GM12878 (cell line): ENCODE measurements around the gene SETBP1. TPM values are rescaled to one million over a fixed set of nuclear protein-coding genes. Genes with fewer than 3 reads are reported as not detected.

Experiments
- ATAC-seq: fragments of 200-7000 bp; cut with Tn5 transposase; 3 replicates; pipeline ENCODE4 v1.9.1; 2020; ENCODE audit warnings: mild to moderate bottlenecking, moderate library complexity
- BruUV-seq: library from RNA; stranded (reverse); fragments of 400-500 nt; replicated peaks from 2 replicates; lab custom pipeline; 2021; lab: Mats Ljungman, UMichigan
- CTCF ChIA-PET: fragments of 300-600 bp; sonication (Branson Sonifier 250); formaldehyde crosslinking; extraction: SDS; loops from one replicate; lab custom pipeline; 2021; ENCODE audit warnings: inconsistent platforms; lab: Yijun Ruan, JAX
- POLR2A ChIA-PET: fragments of 350-600 bp; formaldehyde crosslinking; extraction: SDS; loops from one replicate; lab custom pipeline; 2021; ENCODE audit warnings: inconsistent platforms; lab: Charles Lee
- RAD21 ChIA-PET: fragments of 300-600 bp; sonication (Branson Sonifier 250); formaldehyde crosslinking; loops from one replicate; lab custom pipeline; 2023; ENCODE audit warnings: antibody characterized with exemption; ENCODE audit not compliant: unreplicated experiment; lab: Charles Lee
- SMC1A ChIA-PET: fragments of 300-600 bp; sonication (Branson Sonifier 250); formaldehyde crosslinking; loops from one replicate; lab custom pipeline; 2023; ENCODE audit not compliant: unreplicated experiment, uncharacterized antibody; lab: Charles Lee
- DNase-seq: peaks from one replicate; pipeline ENCODE4 v3.0.0-alpha.2; 2011; ENCODE audit warnings: low read depth, low spot score
- FAIRE-seq: peaks from 3 replicates; lab custom pipeline; 2011; peaks lifted over from hg19 to GRCh38; lab: Jason Lieb, UNC
- H2AFZ ChIP-seq: 2 replicates; pipeline ENCODE4 v1.6.0; 2011; ENCODE audit warnings: low read depth, low read length, control low read depth; ENCODE audit not compliant: control insufficient read depth
- H3K27ac ChIP-seq: 2 replicates; pipeline ENCODE4 v1.5.1; 2011; ENCODE audit warnings: control low read depth; ENCODE audit not compliant: control insufficient read depth, insufficient read depth
- H3K27me3 ChIP-seq, 2 experiments: replicated peaks in 1 of 2; 2 replicates each; pipeline versions ENCODE4 v1.6.0 to v1.6.1; 2011; ENCODE audit warnings: low read length in 1 of 2; ENCODE audit not compliant: control insufficient read depth in 2 of 2, insufficient read depth in 2 of 2
- H3K36me3 ChIP-seq, 2 experiments: 2 replicates each; pipeline ENCODE4 v1.5.1; 2011; ENCODE audit warnings: low read length in 1 of 2; ENCODE audit not compliant: control insufficient read depth in 2 of 2, insufficient read depth in 2 of 2
- H3K4me1 ChIP-seq: 2 replicates; pipeline ENCODE4 v1.6.1; 2011; ENCODE audit warnings: mild to moderate bottlenecking, low read length, moderate library complexity, mixed read lengths; ENCODE audit not compliant: control insufficient read depth, insufficient read depth
- H3K4me2 ChIP-seq: 2 replicates; pipeline ENCODE4 v1.6.0; 2011; ENCODE audit warnings: control low read depth; ENCODE audit not compliant: control insufficient read depth, insufficient read depth
- H3K4me3 ChIP-seq: fragments of 200-600 bp; sonication (generic); 2 replicates; pipeline ENCODE4 v1.5.1; 2016
- H3K79me2 ChIP-seq: 2 replicates; pipeline ENCODE4 v1.6.0; 2011; ENCODE audit warnings: low read length; ENCODE audit not compliant: control insufficient read depth, insufficient read depth
- H3K9ac ChIP-seq: 2 replicates; pipeline ENCODE4 v1.8.0; 2011; ENCODE audit warnings: low read length, control low read depth, mixed read lengths; ENCODE audit not compliant: control insufficient read depth, insufficient read depth
- H3K9me3 ChIP-seq: replicated peaks from 3 replicates; pipeline ENCODE4 v1.5.1; 2011; ENCODE audit warnings: mild to moderate bottlenecking, low read length; ENCODE audit not compliant: control insufficient read depth, insufficient read depth
- H4K20me1 ChIP-seq: 2 replicates; pipeline ENCODE4 v1.6.0; 2011; ENCODE audit not compliant: control insufficient read depth, insufficient read depth
- ASH2L ChIP-seq: fragments of 300-600, 200-600 bp; sonication (generic); IDR thresholded peaks from 2 replicates; pipeline ENCODE4 v1.6.1; 2017; ENCODE audit warnings: low read depth, mild to moderate bottlenecking, borderline replicate concordance
- ATF3 ChIP-seq: IDR thresholded peaks from 2 replicates; pipeline ENCODE4 v1.6.1; 2011; ENCODE audit warnings: low read depth, mild to moderate bottlenecking, low read length, moderate library complexity, borderline replicate concordance; ENCODE audit errors: extremely low read depth
- NR2C2 ChIP-seq: IDR thresholded peaks from 2 replicates; pipeline ENCODE4 v1.6.1; 2011; ENCODE audit warnings: borderline replicate concordance, low read depth; ENCODE audit not compliant: control insufficient read depth, insufficient read length
- PBX3 ChIP-seq: IDR thresholded peaks from 2 replicates; pipeline ENCODE4 v1.6.1; 2011; ENCODE audit warnings: mild to moderate bottlenecking, low read depth, low read length, moderate library complexity; ENCODE audit not compliant: insufficient replicate concordance
- RAD21 ChIP-seq: IDR thresholded peaks from 2 replicates; pipeline ENCODE4 v1.6.1; 2011; ENCODE audit warnings: mild to moderate bottlenecking, low read depth, low read length, moderate library complexity; ENCODE audit not compliant: insufficient read depth
- RCOR1 ChIP-seq: conservative IDR thresholded peaks from 2 replicates; pipeline ENCODE4 v1.6.1; 2012; ENCODE audit warnings: low read depth, low read length, improper control_type of control experiment
- RELB ChIP-seq: fragments of 450-650 bp; IDR thresholded peaks from 2 replicates; pipeline ENCODE4 v1.6.1; 2017; ENCODE audit warnings: low read depth, mild to moderate bottlenecking, moderate library complexity
- SMC3 ChIP-seq: IDR thresholded peaks from 2 replicates; pipeline ENCODE4 v1.6.1; 2011; ENCODE audit warnings: low read length, improper control_type of control experiment, borderline replicate concordance
- WRNIP1 ChIP-seq: IDR thresholded peaks from 2 replicates; pipeline ENCODE4 v1.6.1; 2011; ENCODE audit warnings: low read depth, low read length, improper control_type of control experiment, borderline replicate concordance
- ZBED1 ChIP-seq: IDR thresholded peaks from 2 replicates; pipeline ENCODE4 v1.6.1; 2016; ENCODE audit warnings: borderline replicate concordance
- ZZZ3 ChIP-seq: IDR thresholded peaks from 2 replicates; pipeline ENCODE4 v1.6.1; 2011; ENCODE audit warnings: low read depth; ENCODE audit not compliant: control insufficient read depth, insufficient read length
- WGBS: methylation state at CpG from one replicate; pipeline ENCODE4 v1.1.6; 2016; ENCODE audit warnings: low lambda C conversion rate; ENCODE audit not compliant: insufficient replicate concordance, insufficient coverage; ENCODE audit errors: missing lambda C conversion rate; 5-methylcytosine and 5-hydroxymethylcytosine counted together
- in situ Hi-C: fragments of 300-500 bp; cut with MboI; formaldehyde crosslinking; loops from 9 replicates; pipeline ENCODE4 v1.14.3; 2018; ENCODE audit warnings: mixed read lengths
- intact Hi-C: fragments of 100-400 bp; cut with micrococcal nuclease; formaldehyde crosslinking; loops from one replicate; pipeline ENCODE4 v1.14.2; 2022; ENCODE audit not compliant: unreplicated experiment
- polyA plus RNA-seq, 11 experiments: library from polyadenylated mRNA; depleted of rRNA in 4 of 11; unstranded in 6 of 11; stranded (reverse) in 5 of 11; fragments of >200 nt; fragmentation: Nextera tagmentation in 4 of 11; fragmentation: Illumina TruSeq in 1 of 11; extraction: Ambion mirVana in 4 of 11; extraction: Trizol in 1 of 11; gene quantifications; 1 replicate in 1 of 11; 2 replicates in 10 of 11; pipeline versions ENCODE4 v1.2.1 to v1.2.3, GENCODE V29; 2011 to 2016; ENCODE audit warnings: inconsistent platforms in 2 of 11, missing spikeins in 2 of 11, low read depth in 1 of 11
- total RNA-seq, 4 experiments: library from RNA; depleted of rRNA in 3 of 4; stranded (reverse); fragments of >200 nt in 3 of 4; fragmentation: Illumina TruSeq in 1 of 4; extraction: Trizol in 1 of 4; gene quantifications; 2 replicates each; pipeline versions ENCODE4 v1.2.1 to v1.2.3, GENCODE V29; 2013 to 2021

The SETBP1 gene
- total and polyA plus RNA-seq, 10 of the 15 experiments (the other 5 are each of a cell fraction or from before 2014, with no cell fraction given), result 0.99 to 29.7 (median 8.3) TPM

DNA sequence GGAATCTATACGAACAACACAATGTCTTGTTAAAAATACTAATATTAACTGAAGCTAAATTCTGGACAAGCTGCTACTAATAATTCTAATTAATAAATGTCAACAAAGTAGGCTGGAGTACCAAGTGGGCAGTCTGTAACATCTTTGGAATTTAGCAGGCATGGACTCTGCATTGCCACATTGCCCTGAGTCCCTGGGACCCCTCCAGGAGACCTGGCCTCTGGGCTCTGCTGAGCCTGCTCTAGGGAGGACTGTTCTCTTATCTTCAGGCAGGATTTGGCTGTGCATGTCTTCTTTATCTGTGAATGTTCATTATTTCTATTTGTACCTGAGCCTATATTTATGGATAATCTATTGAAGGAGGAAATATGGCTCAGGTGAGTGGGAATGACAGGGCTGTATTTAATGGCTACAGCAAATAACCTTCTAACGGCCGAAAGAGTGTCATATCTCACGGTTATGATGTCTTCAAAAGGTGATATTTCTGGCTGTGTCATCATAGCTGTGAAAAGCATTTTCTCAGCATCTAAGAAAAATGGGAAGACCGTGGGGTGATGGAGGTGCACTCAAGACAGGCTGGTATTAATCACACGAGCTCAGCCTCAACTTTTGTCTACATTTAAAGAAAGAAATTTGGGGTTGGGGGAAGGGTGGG lies 28.6 kb upstream of the SETBP1 start:
- intact Hi-C loops (no loop called here), in situ Hi-C loops (no loop called here)
- no TSS peak for BruUV-seq
- Histone ChIP-seq H3K4me3 (no peak overlapping the region), H3K9me3 (no peaks in the 10 kb centered on the region), H3K4me2 (no peak overlapping the region), H2AFZ (no peak overlapping the region), H3K36me3 (no peaks in the 10 kb centered on the region), H4K20me1 (no peaks in the 10 kb centered on the region), H3K27me3 (no peaks in the 10 kb centered on the region; a peak in 1 of 4 replicates), H3K4me1 (no peaks in the 10 kb centered on the region), H3K79me2 (no peaks in the 10 kb centered on the region), H3K9ac (no peak overlapping the region), H3K27ac (no peak overlapping the region)
- CTCF ChIA-PET, result no interaction called here
- POLR2A ChIA-PET, result interaction anchor here (0.9 kb wide), 1 partner anchor 9 kb away, joined by 3 read pairs; no protein-coding TSS in a partner anchor
- TF ChIP-seq RAD21 (no peak), SMC3 (no peak), WRNIP1 (no peak)
- no peak for DNase-seq
- no peak for ATAC-seq
- 34% methylated on average over 6 of the region's 6 CpGs for WGBS
- RAD21 ChIA-PET, result no interaction called here
- no peak for FAIRE-seq
- SMC1A ChIA-PET, result no interaction called here

DNA sequence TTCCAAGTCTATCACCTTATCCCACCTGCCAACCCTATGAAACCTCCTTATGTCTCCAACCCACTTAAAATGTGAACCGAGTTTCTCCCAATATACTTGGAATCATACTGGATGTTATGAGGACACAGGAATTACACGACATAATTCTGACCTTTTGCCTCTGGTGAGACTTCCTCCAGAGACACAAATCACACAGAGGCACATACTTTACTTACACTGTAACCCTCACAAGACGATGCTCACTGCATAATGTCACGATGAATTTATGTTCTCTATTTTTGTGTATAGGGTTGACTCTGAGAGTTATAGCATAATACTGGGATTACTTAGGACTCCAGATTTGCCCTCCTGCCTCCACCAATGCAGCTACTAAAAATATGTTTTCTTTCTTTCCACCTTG lies 28.0 kb upstream of the SETBP1 start:
- POLR2A ChIA-PET, result no interaction called here
- H3K4me3 ChIP-seq, result no peak overlapping the region
- TF ChIP-seq ASH2L, result no peak
- TF ChIP-seq ZZZ3, result no peak
- TF ChIP-seq SMC3, result no peak
- TF ChIP-seq PBX3, result no peak
- TF ChIP-seq ZBED1, result no peak
- no peak for TF ChIP-seq RELB
- no peak for TF ChIP-seq RCOR1
- TF ChIP-seq ATF3, result no peak
- no peak for TF ChIP-seq NR2C2
- TF ChIP-seq, all 136 proteins: peak for 0
- DNase-seq (no peak), FAIRE-seq (peak; percentile 27), ATAC-seq (no peak)
- no peak overlapping the region for H3K27ac ChIP-seq
- BruUV-seq, result no TSS peak
- no peaks in the 10 kb centered on the region; a peak in 1 of 4 replicates for H3K27me3 ChIP-seq
- in situ Hi-C loops (no loop called here), intact Hi-C loops (no loop called here)
- CTCF ChIA-PET, result interaction anchor here (1.0 kb wide), 1 partner anchor 9 kb away, joined by 3 read pairs; no protein-coding TSS in a partner anchor
- no peaks in the 10 kb centered on the region for H3K79me2 ChIP-seq
- no peak overlapping the region for H2AFZ ChIP-seq
- H3K36me3 ChIP-seq, result no peaks in the 10 kb centered on the region
- WGBS, result 47% methylated on average over 4 of the region's 4 CpGs
- no peaks in the 10 kb centered on the region for H4K20me1 ChIP-seq
- H3K4me2 ChIP-seq, result no peak overlapping the region
- H3K9me3 ChIP-seq, result no peaks in the 10 kb centered on the region
- RAD21 ChIA-PET, result no interaction called here
- H3K4me1 ChIP-seq, result no peaks in the 10 kb centered on the region
- H3K9ac ChIP-seq, result no peak overlapping the region
- SMC1A ChIA-PET, result no interaction called here
